Tibial nerve (tissue), 4 donors: ENCODE data around the gene RAP1A. TPM values are rescaled to one million over a fixed set of nuclear protein-coding genes. Genes with fewer than 3 reads are reported as not detected.

Experiments
- DNase-seq, 2 donors: peaks; one replicate each; pipeline ENCODE4 v3.0.0-alpha.2; 2019; ENCODE audit warnings: low spot score in 2 of 2
- H3K27ac ChIP-seq, 4 donors: fragments of 200-600 bp; sonication (generic) in 3 of 4; one replicate each; pipeline ENCODE4 v1.5.1; 2017 to 2019; ENCODE audit warnings: mild to moderate bottlenecking in 1 of 4
- H3K27me3 ChIP-seq, 2 donors: fragments of 200-600 bp; sonication (generic) in 1 of 2; one replicate each; pipeline versions ENCODE4 v1.5.1 to v1.6.0; 2017 to 2019
- H3K36me3 ChIP-seq, 3 donors: fragments of 200-600 bp; sonication (generic); one replicate each; pipeline ENCODE4 v1.5.1; 2018 to 2019
- H3K4me1 ChIP-seq, 4 donors: fragments of 200-600 bp; sonication (generic) in 3 of 4; one replicate each; pipeline ENCODE4 v1.5.1; 2017 to 2019
- H3K4me3 ChIP-seq, 4 donors: fragments of 200-600 bp; sonication (generic) in 3 of 4; one replicate each; pipeline ENCODE4 v1.5.1; 2017 to 2019; ENCODE audit warnings: mild to moderate bottlenecking in 1 of 4, moderate library complexity in 1 of 4
- H3K9me3 ChIP-seq, 4 donors: fragments of 200-600 bp; sonication (generic) in 3 of 4; one replicate each; pipeline ENCODE4 v1.5.1; 2017 to 2019
- EP300 ChIP-seq, 2 donors: sonication (generic); formaldehyde crosslinking; IDR thresholded peaks; one replicate each; pipeline ENCODE4 v1.6.1; 2017; ENCODE audit warnings: antibody characterized with exemption in 2 of 2, mild to moderate bottlenecking in 1 of 2
- POLR2A ChIP-seq, 2 donors: fragments of 450-650 bp; IDR thresholded peaks; one replicate each; pipeline ENCODE4 v1.6.1; 2017; ENCODE audit warnings: antibody characterized with exemption in 2 of 2, mild to moderate bottlenecking in 2 of 2, moderate library complexity in 2 of 2
- WGBS, 2 donors: methylation state at CpG; one replicate each; pipeline ENCODE4 v1.1.5; 2018; 5-methylcytosine and 5-hydroxymethylcytosine counted together
- total RNA-seq, 4 donors: library from RNA; depleted of rRNA; stranded (reverse); fragments of >200 nt; gene quantifications; one replicate each; pipeline ENCODE4 v1.1.0, GENCODE V29; 2016
- TF ChIP-seq, protein P1 (sequence below), 5 experiments: fragments of 200-600 bp in 3 of 5; fragments of 450-650 bp in 2 of 5; sonication (generic) in 3 of 5; IDR thresholded peaks; one replicate each; pipeline ENCODE4 v1.5.1; 2016 to 2019; ENCODE audit warnings: antibody characterized with exemption in 5 of 5, mild to moderate bottlenecking in 3 of 5, moderate library complexity in 2 of 5

Gene RAP1A
- total RNA-seq, 4 donors from 2014 or later, result 45.5 to 48.7 (median 46.8) TPM

DNA sequence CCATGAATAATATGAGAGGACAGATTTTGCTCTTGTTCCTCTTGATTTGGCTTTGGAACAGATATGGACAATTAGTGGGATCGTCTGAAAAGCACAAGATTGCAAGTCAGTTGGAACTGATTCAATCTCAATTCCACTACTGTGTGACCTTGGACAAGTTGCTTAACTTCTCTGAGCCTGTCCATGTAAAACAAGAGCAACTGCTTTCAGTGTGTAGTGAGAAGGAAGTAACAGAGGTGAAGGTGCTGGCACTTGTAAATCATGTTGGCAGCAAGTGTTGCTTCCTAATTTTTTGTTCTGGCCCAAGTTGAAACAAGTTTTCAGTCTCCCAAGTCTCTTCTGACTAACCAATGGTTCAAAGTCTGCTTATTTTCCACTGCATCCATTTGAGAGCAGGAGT is 104.3 kb downstream of the RAP1A start:
- WGBS, 2 donors, result 30% methylated on average over 1 of the region's 1 CpG
- Histone ChIP-seq H3K9me3 (no peaks in the 10 kb centered on the region), H3K27ac (no peak overlapping the region), H3K4me3 (no peak overlapping the region), H3K27me3 (no peaks in the 10 kb centered on the region), H3K4me1 (peaks cover 0 to 42% (median 11%) of the 10 kb centered on the region in 4 donors), H3K36me3 (peaks cover 0 to 15% (median 0%) of the 10 kb centered on the region in 3 donors)
- no peak for TF ChIP-seq EP300 (IDR thresholded peaks at IDR 0.05)
- TF ChIP-seq, protein P1, sequence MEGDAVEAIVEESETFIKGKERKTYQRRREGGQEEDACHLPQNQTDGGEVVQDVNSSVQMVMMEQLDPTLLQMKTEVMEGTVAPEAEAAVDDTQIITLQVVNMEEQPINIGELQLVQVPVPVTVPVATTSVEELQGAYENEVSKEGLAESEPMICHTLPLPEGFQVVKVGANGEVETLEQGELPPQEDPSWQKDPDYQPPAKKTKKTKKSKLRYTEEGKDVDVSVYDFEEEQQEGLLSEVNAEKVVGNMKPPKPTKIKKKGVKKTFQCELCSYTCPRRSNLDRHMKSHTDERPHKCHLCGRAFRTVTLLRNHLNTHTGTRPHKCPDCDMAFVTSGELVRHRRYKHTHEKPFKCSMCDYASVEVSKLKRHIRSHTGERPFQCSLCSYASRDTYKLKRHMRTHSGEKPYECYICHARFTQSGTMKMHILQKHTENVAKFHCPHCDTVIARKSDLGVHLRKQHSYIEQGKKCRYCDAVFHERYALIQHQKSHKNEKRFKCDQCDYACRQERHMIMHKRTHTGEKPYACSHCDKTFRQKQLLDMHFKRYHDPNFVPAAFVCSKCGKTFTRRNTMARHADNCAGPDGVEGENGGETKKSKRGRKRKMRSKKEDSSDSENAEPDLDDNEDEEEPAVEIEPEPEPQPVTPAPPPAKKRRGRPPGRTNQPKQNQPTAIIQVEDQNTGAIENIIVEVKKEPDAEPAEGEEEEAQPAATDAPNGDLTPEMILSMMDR (IDR thresholded peaks at IDR 0.05), result no peak
- TF ChIP-seq POLR2A (IDR thresholded peaks at IDR 0.05), result no peak
- no peak for DNase-seq

DNA sequence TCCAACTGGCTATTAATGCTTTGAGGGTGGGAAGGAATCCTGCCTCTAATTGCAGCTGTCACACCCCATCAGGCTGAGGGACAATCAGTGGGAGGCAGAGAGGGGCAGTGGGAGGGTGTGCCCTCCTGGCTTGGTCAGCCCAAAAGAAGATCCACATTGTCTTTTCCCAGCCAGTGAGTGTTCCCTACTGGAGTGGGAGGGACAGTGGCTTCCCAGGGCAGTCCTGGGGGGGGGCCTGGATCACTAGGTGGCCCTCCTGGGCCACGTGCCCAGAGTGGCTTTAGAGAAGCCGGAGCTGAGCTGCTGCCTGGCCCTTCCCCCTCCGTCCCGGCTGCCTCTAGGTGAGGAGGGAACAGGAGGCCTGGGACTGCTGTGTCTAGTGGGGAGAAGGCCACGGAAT is 105.6 kb downstream of the RAP1A start:
- Histone ChIP-seq H3K27me3 (no peaks in the 10 kb centered on the region), H3K9me3 (no peaks in the 10 kb centered on the region), H3K36me3 (peaks cover 0 to 15% (median 0%) of the 10 kb centered on the region in 3 donors), H3K4me1 (peaks cover 0 to 46% (median 15%) of the 10 kb centered on the region in 4 donors), H3K27ac (peak overlapping the region in 2 of 4 donors; percentile 1 to 42), H3K4me3 (no peak overlapping the region)
- 23 to 42% methylated on average over 5 of the region's 5 CpGs for WGBS, 2 donors
- DNase-seq, result no peak
- TF ChIP-seq EP300 (IDR thresholded peaks at IDR 0.05), result no peak
- TF ChIP-seq POLR2A (IDR thresholded peaks at IDR 0.05), result no peak
- TF ChIP-seq, protein P1 (IDR thresholded peaks at IDR 0.05), result no peak

DNA sequence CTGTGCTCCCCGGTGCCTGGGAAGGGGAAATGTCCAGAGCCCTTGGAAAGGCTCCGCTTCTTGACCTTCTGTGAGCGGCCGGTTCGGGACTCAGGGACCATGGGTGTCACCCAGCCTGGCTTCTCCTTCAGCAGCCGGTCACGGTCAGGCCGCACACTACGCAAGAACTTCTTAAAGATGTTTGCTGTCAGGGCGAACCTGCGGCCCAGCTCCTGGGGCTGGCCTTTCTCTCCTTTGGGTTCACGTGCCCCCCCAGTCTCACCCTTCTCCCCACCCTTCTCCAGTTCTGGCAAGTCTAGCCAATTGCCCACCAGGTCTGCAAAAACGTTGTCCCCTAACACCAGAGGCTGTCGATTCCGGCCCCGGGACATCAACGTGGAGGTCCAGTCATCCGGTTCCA is 107.5 kb downstream of the RAP1A start:
- Histone ChIP-seq H3K4me1 (peaks cover 0 to 46% (median 17%) of the 10 kb centered on the region in 4 donors), H3K9me3 (no peaks in the 10 kb centered on the region), H3K36me3 (peaks cover 0 to 15% (median 0%) of the 10 kb centered on the region in 3 donors), H3K27me3 (no peaks in the 10 kb centered on the region), H3K27ac (peak overlapping the region in 2 of 4 donors; percentile 33 to 85), H3K4me3 (no peak overlapping the region)
- DNase-seq, result no peak
- TF ChIP-seq EP300 (IDR thresholded peaks at IDR 0.05), result no peak
- TF ChIP-seq, protein P1 (IDR thresholded peaks at IDR 0.05), result no peak
- TF ChIP-seq POLR2A (IDR thresholded peaks at IDR 0.05), result no peak
- WGBS, 2 donors, result 79 to 88% methylated on average over 16 to 18 of the region's 18 CpGs

DNA sequence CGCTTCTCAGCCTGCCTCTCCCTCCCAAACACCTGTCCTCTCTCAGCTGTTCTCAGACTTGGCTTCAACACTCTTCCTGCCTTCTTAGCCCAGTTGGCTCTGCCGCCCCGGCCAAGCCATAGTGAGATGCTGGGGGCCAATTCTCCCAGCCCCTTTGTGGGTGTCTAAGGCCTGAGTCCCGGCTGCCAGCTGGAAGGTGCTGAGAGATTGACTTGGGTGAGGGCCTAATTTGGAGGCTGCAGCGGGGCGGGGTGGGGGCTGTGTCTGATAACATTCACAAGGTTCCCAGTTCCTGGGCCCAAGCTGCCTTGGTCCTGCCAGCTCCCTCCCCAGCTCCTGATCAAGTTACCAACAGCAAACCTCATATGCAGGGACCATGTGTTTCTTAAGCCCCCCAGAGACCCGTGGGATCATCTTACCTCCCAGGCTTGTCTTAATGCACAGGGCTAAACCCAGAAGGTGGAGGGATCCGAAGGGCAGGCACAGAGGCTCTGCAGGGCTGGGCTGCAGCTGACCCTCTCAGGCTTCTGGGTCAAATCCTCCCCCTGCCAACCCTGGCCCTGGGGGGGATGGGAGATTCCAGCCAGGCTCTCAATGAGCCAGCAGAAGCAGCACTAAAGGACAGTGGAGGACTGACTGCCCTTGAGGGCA is 109.8 kb downstream of the RAP1A start:
- no peaks in the 10 kb centered on the region for H3K9me3 ChIP-seq
- TF ChIP-seq EP300 (IDR thresholded peaks at IDR 0.05), result no peak
- TF ChIP-seq, protein P1 (IDR thresholded peaks at IDR 0.05), result no peak
- TF ChIP-seq POLR2A (IDR thresholded peaks at IDR 0.05), result no peak
- peak overlapping the region in 3 of 4 donors; percentile 12 to 85 (median 77) for H3K27ac ChIP-seq
- no peaks in the 10 kb centered on the region for H3K27me3 ChIP-seq
- peaks cover 0 to 63% (median 35%) of the 10 kb centered on the region in 4 donors for H3K4me1 ChIP-seq
- no peak for DNase-seq
- H3K36me3 ChIP-seq, result peaks cover 0 to 15% (median 0%) of the 10 kb centered on the region in 3 donors
- 55 to 83% methylated on average over 4 to 8 of the region's 8 CpGs for WGBS, 2 donors
- no peak overlapping the region for H3K4me3 ChIP-seq

DNA sequence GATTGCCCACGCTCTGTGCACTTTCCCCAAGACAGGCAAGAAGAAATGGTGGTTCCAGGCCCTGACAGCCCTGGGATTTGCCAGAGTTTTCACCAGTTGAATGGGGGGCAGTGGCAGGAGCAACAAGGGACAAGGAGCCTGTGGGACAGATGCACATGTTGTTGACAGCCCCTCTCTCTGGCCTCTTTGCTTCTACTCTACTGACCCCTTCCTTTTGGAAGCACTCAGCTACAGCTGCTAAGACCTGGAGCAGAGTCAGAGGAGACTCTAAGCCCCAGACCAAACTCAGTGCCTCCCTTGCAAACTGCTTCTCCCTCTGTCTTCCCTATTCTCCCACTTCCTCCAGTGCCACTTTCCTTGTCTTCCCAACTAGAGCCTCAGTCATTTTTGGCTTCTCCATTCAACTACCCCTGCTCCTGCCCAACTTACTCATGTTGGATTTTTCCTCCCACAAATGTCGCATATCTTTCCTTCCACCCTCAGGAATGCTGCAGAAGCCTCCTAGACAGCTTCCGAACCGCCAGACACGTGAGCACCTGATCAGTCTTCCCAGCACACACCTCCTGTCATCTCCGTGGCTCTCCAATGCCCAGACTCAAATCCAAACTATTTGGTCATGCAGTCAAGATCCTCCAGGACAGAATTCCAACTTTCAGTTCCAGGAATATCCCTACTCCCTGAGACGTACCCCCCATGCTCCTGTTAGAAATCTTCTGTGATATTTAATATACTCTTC is 110.5 kb downstream of the RAP1A start:
- H3K27me3 ChIP-seq, result no peaks in the 10 kb centered on the region
- DNase-seq, result no peak
- no peak for TF ChIP-seq EP300 (IDR thresholded peaks at IDR 0.05)
- TF ChIP-seq POLR2A (IDR thresholded peaks at IDR 0.05), result no peak
- 57 to 73% methylated on average over 7 of the region's 7 CpGs for WGBS, 2 donors
- peak overlapping the region in 3 of 4 donors; percentile 20 to 85 (median 77) for H3K27ac ChIP-seq
- no peaks in the 10 kb centered on the region for H3K9me3 ChIP-seq
- H3K4me1 ChIP-seq, result peaks cover 0 to 68% (median 38%) of the 10 kb centered on the region in 4 donors
- no peak overlapping the region for H3K4me3 ChIP-seq
- H3K36me3 ChIP-seq, result peaks cover 0 to 15% (median 0%) of the 10 kb centered on the region in 3 donors
